HepG2 (cell line): ENCODE data around the gene C2orf49. TPM values are rescaled to one million over a fixed set of nuclear protein-coding genes. Genes with fewer than 3 reads are reported as not detected.

ENCODE experiments used
- ATAC-seq: fragments of 200-7000 bp; cut with Tn5 transposase; 3 replicates; pipeline ENCODE4 v1.9.1; 2020; ENCODE audit warnings: mild to moderate bottlenecking, moderate library complexity
- BruUV-seq: library from RNA; stranded (reverse); fragments of 400-500 nt; replicated peaks from 2 replicates; lab custom pipeline; 2021; lab: Mats Ljungman, UMichigan
- CTCF ChIA-PET: fragments of 300-600 bp; formaldehyde crosslinking; extraction: SDS; loops from one replicate; lab custom pipeline; 2021; ENCODE audit warnings: low total read pairs, inconsistent platforms, low intra/inter-chr PET ratio; lab: Yijun Ruan, JAX
- POLR2A ChIA-PET: fragments of 350-600 bp; sonication (Branson Sonifier 250); formaldehyde crosslinking; loops from one replicate; lab custom pipeline; 2020; ENCODE audit warnings: antibody characterized with exemption, inconsistent platforms; lab: Yijun Ruan, JAX
- DNase-seq: peaks from one replicate; pipeline ENCODE4 v3.0.0-alpha.2; 2015; ENCODE audit warnings: low spot score
- FAIRE-seq: peaks from 3 replicates; lab custom pipeline; 2011; peaks lifted over from hg19 to GRCh38; lab: Jason Lieb, UNC
- H2AFZ ChIP-seq: one replicate; pipeline ENCODE4 v1.6.1; 2011; ENCODE audit warnings: low read length, inconsistent platforms
- H3K27ac ChIP-seq: fragments of 300-600 bp; 3 replicates; pipeline ENCODE4 v1.8.0; 2011; ENCODE audit warnings: mixed run types, mild to moderate bottlenecking, mixed read lengths, low read length, inconsistent platforms; ENCODE audit not compliant: insufficient read depth; ENCODE audit errors: extremely low read length
- H3K27me3 ChIP-seq, 2 experiments: fragments of 200-600 bp in 1 of 2; 2 replicates in 1 of 2; 3 replicates in 1 of 2; pipeline versions ENCODE4 v1.6.0 to v1.8.0; 2011; ENCODE audit warnings: low read length in 2 of 2, mild to moderate bottlenecking in 2 of 2, moderate library complexity in 2 of 2, inconsistent platforms in 1 of 2; ENCODE audit not compliant: insufficient read depth in 2 of 2, control insufficient read depth in 1 of 2
- H3K36me3 ChIP-seq, 2 experiments: fragments of 200-600 bp in 1 of 2; replicated peaks in 1 of 2; 2 replicates in 1 of 2; 3 replicates in 1 of 2; pipeline versions ENCODE4 v1.5.1 to v1.8.0; 2011; ENCODE audit warnings: low read length in 2 of 2, inconsistent platforms in 1 of 2; ENCODE audit not compliant: insufficient read depth in 2 of 2, control insufficient read depth in 1 of 2
- H3K4me1 ChIP-seq: 2 replicates; pipeline ENCODE4 v1.5.1; 2012; ENCODE audit warnings: low read length, inconsistent platforms; ENCODE audit not compliant: insufficient read depth
- H3K4me2 ChIP-seq: 2 replicates; pipeline ENCODE4 v1.6.0; 2011; ENCODE audit warnings: low read depth, low read length, inconsistent platforms
- H3K4me3 ChIP-seq, 3 experiments: fragments of 200-600 bp in 1 of 3; sonication (generic), shearing (Covaris generic) in 1 of 3; replicated peaks in 1 of 3; 2 replicates each; pipeline ENCODE4 v1.5.1; 2011 to 2016; ENCODE audit warnings: low read length in 3 of 3, inconsistent platforms in 2 of 3, low read depth in 2 of 3, mild to moderate bottlenecking in 2 of 3, control low read depth in 1 of 3, mixed read lengths in 1 of 3; ENCODE audit not compliant: insufficient read depth in 1 of 3
- H3K79me2 ChIP-seq: one replicate; pipeline ENCODE4 v1.6.1; 2011; ENCODE audit warnings: low read length, inconsistent platforms; ENCODE audit not compliant: insufficient read depth
- H3K9ac ChIP-seq: 2 replicates; pipeline ENCODE4 v1.6.0; 2011; ENCODE audit warnings: mild to moderate bottlenecking, low read depth, low read length, inconsistent platforms; ENCODE audit not compliant: insufficient read depth
- H3K9me3 ChIP-seq: 2 replicates; pipeline ENCODE4 v1.5.1; 2012; ENCODE audit warnings: mild to moderate bottlenecking, low read length
- H4K20me1 ChIP-seq: 2 replicates; pipeline ENCODE4 v1.6.0; 2011; ENCODE audit warnings: inconsistent platforms, mild to moderate bottlenecking, low read length, moderate library complexity; ENCODE audit not compliant: insufficient read depth
- ARHGAP35 ChIP-seq: sonication (generic); formaldehyde crosslinking; IDR thresholded peaks from 2 replicates; pipeline ENCODE4 v1.9.0; 2022; ENCODE audit warnings: mild to moderate bottlenecking, inconsistent platforms, moderate library complexity, missing genetic modification reagents, borderline replicate concordance
- CENPBD1 ChIP-seq: sonication (generic); formaldehyde crosslinking; IDR thresholded peaks from 2 replicates; pipeline ENCODE4 v1.8.0; 2022; ENCODE audit warnings: missing genetic modification reagents, low read depth, mild to moderate bottlenecking, borderline replicate concordance
- ETS1 ChIP-seq: sonication (generic); formaldehyde crosslinking; IDR thresholded peaks from 2 replicates; pipeline ENCODE4 v1.4.0; 2020; ENCODE audit warnings: missing genetic modification reagents
- FOXP1 ChIP-seq, 2 experiments: fragments of 450-650 bp in 1 of 2; IDR thresholded peaks; 2 replicates each; pipeline ENCODE4 v1.6.1; 2017 to 2018; ENCODE audit warnings: antibody characterized with exemption in 1 of 2
- ISL2 ChIP-seq: sonication (generic); formaldehyde crosslinking; IDR thresholded peaks from 2 replicates; pipeline ENCODE4 v1.5.0; 2020; ENCODE audit warnings: missing genetic modification reagents
- ISX ChIP-seq: sonication (generic); formaldehyde crosslinking; conservative IDR thresholded peaks from 2 replicates; pipeline ENCODE4 v1.5.0; 2020; ENCODE audit warnings: missing genetic modification reagents
- JARID2 ChIP-seq: sonication (generic); formaldehyde crosslinking; IDR thresholded peaks from 2 replicates; pipeline ENCODE4 v1.8.1; 2023; ENCODE audit warnings: missing genetic modification reagents, inconsistent platforms; ENCODE audit not compliant: insufficient replicate concordance
- MATR3 ChIP-seq: sonication (generic); formaldehyde crosslinking; IDR thresholded peaks from 2 replicates; pipeline ENCODE4 v1.4.0; 2020; ENCODE audit warnings: missing genetic modification reagents
- YEATS2 ChIP-seq: sonication (generic); formaldehyde crosslinking; IDR thresholded peaks from 2 replicates; pipeline ENCODE4 v1.4.0; 2020; ENCODE audit warnings: missing genetic modification reagents, borderline replicate concordance
- ZMAT5 ChIP-seq: sonication (generic); formaldehyde crosslinking; IDR thresholded peaks from 2 replicates; pipeline ENCODE4 v1.5.0; 2020; ENCODE audit warnings: mild to moderate bottlenecking, low read depth, missing genetic modification reagents, borderline replicate concordance
- ZNF3 ChIP-seq: IDR thresholded peaks from 2 replicates; pipeline ENCODE4 v1.7.0; 2017; ENCODE audit warnings: inconsistent platforms
- ZNF460 ChIP-seq: sonication (generic); formaldehyde crosslinking; IDR thresholded peaks from 2 replicates; pipeline ENCODE4 v1.5.1; 2020; ENCODE audit warnings: missing genetic modification reagents, mild to moderate bottlenecking, borderline replicate concordance
- ZNF567 ChIP-seq: sonication (generic); formaldehyde crosslinking; IDR thresholded peaks from 2 replicates; pipeline ENCODE4 v1.8.1; 2023; ENCODE audit warnings: mild to moderate bottlenecking, missing genetic modification reagents, borderline replicate concordance
- ZNF773 ChIP-seq: sonication (generic); formaldehyde crosslinking; IDR thresholded peaks from 2 replicates; pipeline ENCODE4 v1.4.0; 2020; ENCODE audit warnings: missing genetic modification reagents, borderline replicate concordance
- WGBS: methylation state at CpG from one replicate; pipeline ENCODE4 v1.1.6; 2017; ENCODE audit warnings: low lambda C conversion rate; 5-methylcytosine and 5-hydroxymethylcytosine counted together
- in situ Hi-C: cut with HindIII; loops from 2 replicates; pipeline ENCODE4 v1.10.0; 2017; ENCODE audit warnings: low pct_unique_long_range_greater_than_20kb; ENCODE audit not compliant: extremely low pct_ligation_motif_present
- intact Hi-C: fragments of 100-400 bp; cut with micrococcal nuclease; formaldehyde crosslinking; loops from one replicate; pipeline ENCODE4 v1.10.0; 2022; ENCODE audit not compliant: unreplicated experiment
- polyA plus RNA-seq, 8 experiments: library from polyadenylated mRNA; depleted of rRNA in 3 of 8; stranded (reverse) in 7 of 8; unstranded in 1 of 8; fragments of >200 nt; fragmentation: Illumina TruSeq in 4 of 8; extraction: Trizol in 4 of 8; gene quantifications; 2 replicates each; pipeline versions ENCODE4 v1.2.1 to v1.2.3, GENCODE V29; 2011 to 2016; ENCODE audit warnings: low read depth in 4 of 8, missing spikeins in 1 of 8, mixed read lengths in 1 of 8; ENCODE audit not compliant: insufficient read depth in 1 of 8
- total RNA-seq, 5 experiments: library from RNA; depleted of rRNA; stranded (reverse); fragments of >200 nt; fragmentation: Illumina TruSeq; extraction: Trizol; gene quantifications; 2 replicates each; pipeline ENCODE4 v1.2.3, GENCODE V29; 2016; ENCODE audit warnings: low read depth in 1 of 5

Gene C2orf49
- total and polyA plus RNA-seq, 2 of the 13 experiments (the other 11 are each of a cell fraction or from before 2014, with no cell fraction given): 24.7 to 28.8 TPM

DNA sequence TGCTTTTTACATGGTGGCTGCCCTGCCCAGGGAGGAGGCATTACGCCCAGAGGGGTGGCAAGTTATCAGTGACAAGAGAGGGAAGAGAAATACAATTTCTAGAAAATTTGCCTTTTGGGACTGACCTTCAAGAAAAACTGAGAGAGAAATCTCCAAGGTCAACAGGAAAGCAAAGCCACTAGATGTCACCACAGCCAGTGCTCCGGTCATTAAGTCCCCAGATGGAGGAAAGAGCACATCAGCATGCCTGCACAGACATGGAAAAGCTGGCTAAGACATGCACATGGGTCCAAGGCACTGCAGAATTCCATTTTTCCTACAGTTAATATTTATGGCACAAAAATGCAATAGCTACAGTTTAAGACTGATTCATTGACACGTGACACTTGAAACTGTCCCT is 40.5 kb downstream of the C2orf49 start (continued):
- TF ChIP-seq ZMAT5 (CRISPR knock-in tag) (no peak), ZNF3 (CRISPR knock-in tag) (no peak), FOXP1 (IDR thresholded peaks at IDR 0.05) (no peak), FOXP1 (CRISPR knock-in tag; IDR thresholded peaks at IDR 0.05) (no peak), ARHGAP35 (no peak), ISL2 (CRISPR knock-in tag) (no peak)

GRCh38 chr2:105378276-105378840 is 41.0 kb downstream of the C2orf49 start:
- no TSS peak for BruUV-seq
- H3K79me2 ChIP-seq: no peaks in the 10 kb centered on the region
- H4K20me1 ChIP-seq: no peaks in the 10 kb centered on the region
- no peaks in the 10 kb centered on the region for H3K9me3 ChIP-seq
- DNase-seq (no peak), ATAC-seq (no peak), FAIRE-seq (no peak)
- in situ Hi-C loops (no loop called here), intact Hi-C loops (no loop called here)
- peaks cover 7% of the 10 kb centered on the region for H3K4me1 ChIP-seq
- H3K27me3 ChIP-seq: no peaks in the 10 kb centered on the region
- H3K36me3 ChIP-seq: peaks cover 0 to 15% of the 10 kb centered on the region in 2 experiments; a peak in 3 of 5 replicates
- WGBS: 91% methylated on average over 12 of the region's 12 CpGs
- no peak overlapping the region for H3K4me3 ChIP-seq
- ChIA-PET POLR2A (no interaction called here), CTCF (interaction anchor here (1.1 kb wide), 1 partner anchor 143 kb away, joined by 3 read pairs; no protein-coding TSS in a partner anchor)
- H2AFZ ChIP-seq: no peak overlapping the region
- TF ChIP-seq CENPBD1 (CRISPR knock-in tag) (no peak), ZNF773 (CRISPR knock-in tag) (no peak), ISX (CRISPR knock-in tag) (no peak), ETS1 (no peak), YEATS2 (CRISPR knock-in tag) (no peak), ZNF460 (CRISPR knock-in tag) (no peak), ZNF567 (CRISPR knock-in tag) (no peak), JARID2 (CRISPR knock-in tag) (no peak), MATR3 (CRISPR knock-in tag) (no peak)
- no peak overlapping the region for H3K9ac ChIP-seq
- H3K27ac ChIP-seq: no peak overlapping the region
- no peak overlapping the region for H3K4me2 ChIP-seq
